ENCODE data around the gene ARCN1. TPM values are rescaled to one million over a fixed set of nuclear protein-coding genes. Genes with fewer than 3 reads are reported as not detected.

Gene ARCN1
- total and polyA plus RNA-seq, 2 experiments from 2014 or later, result 77.6 to 124 TPM

GRCh38 chr11:118646393-118646792 lies 74.2 kb downstream of the ARCN1 start:
- Histone ChIP-seq H3K27me3 (no peaks in the 10 kb centered on the region), H3K4me1 (ENCODE audit: low read depth) (no peaks in the 10 kb centered on the region), H3K9me3 (ENCODE audit: low read depth) (no peaks in the 10 kb centered on the region), H3K27ac (no peak overlapping the region), H3K4me3 (no peak overlapping the region), H3K36me3 (peaks cover 36% of the 10 kb centered on the region)
- no peak for TF ChIP-seq CTCF (IDR thresholded peaks at IDR 0.05; ENCODE audit: low read depth, low read length)
- DNase-seq (ENCODE audit: low read depth in 1 of 2, low spot score in 1 of 2), result peak in 1 of 2 donors; percentile 25

GRCh38 chr11:118648291-118648690 lies 76.1 kb downstream of the ARCN1 start:
- H3K36me3 ChIP-seq, result peaks cover 32% of the 10 kb centered on the region
- no peaks in the 10 kb centered on the region for H3K27me3 ChIP-seq
- H3K9me3 ChIP-seq (ENCODE audit: low read depth), result no peaks in the 10 kb centered on the region
- no peak overlapping the region for H3K4me3 ChIP-seq
- no peak overlapping the region for H3K27ac ChIP-seq
- no peaks in the 10 kb centered on the region for H3K4me1 ChIP-seq (ENCODE audit: low read depth)
- no peak for DNase-seq (ENCODE audit: low read depth in 1 of 2, low spot score in 1 of 2)
- no peak for TF ChIP-seq CTCF (IDR thresholded peaks at IDR 0.05; ENCODE audit: low read depth, low read length)

GRCh38 chr11:118649941-118650340 lies 77.7 kb downstream of the ARCN1 start:
- no peak for TF ChIP-seq CTCF (IDR thresholded peaks at IDR 0.05; ENCODE audit: low read depth, low read length)
- Histone ChIP-seq H3K9me3 (ENCODE audit: low read depth) (no peaks in the 10 kb centered on the region), H3K36me3 (peaks cover 37% of the 10 kb centered on the region), H3K27ac (no peak overlapping the region), H3K4me3 (no peak overlapping the region), H3K4me1 (ENCODE audit: low read depth) (no peaks in the 10 kb centered on the region), H3K27me3 (no peaks in the 10 kb centered on the region)
- DNase-seq (ENCODE audit: low read depth in 1 of 2, low spot score in 1 of 2), result no peak

GRCh38 chr11:118650366-118650765 lies 78.2 kb downstream of the ARCN1 start:
- Histone ChIP-seq H3K36me3 (peaks cover 37% of the 10 kb centered on the region), H3K27me3 (no peaks in the 10 kb centered on the region), H3K4me1 (ENCODE audit: low read depth) (no peaks in the 10 kb centered on the region), H3K9me3 (ENCODE audit: low read depth) (no peaks in the 10 kb centered on the region), H3K27ac (no peak overlapping the region), H3K4me3 (no peak overlapping the region)
- TF ChIP-seq CTCF (IDR thresholded peaks at IDR 0.05; ENCODE audit: low read depth, low read length), result no peak
- no peak for DNase-seq (ENCODE audit: low read depth in 1 of 2, low spot score in 1 of 2)

- Histone ChIP-seq H3K4me1 (ENCODE audit: low read depth) (no peaks in the 10 kb centered on the region), H3K4me3 (no peak overlapping the region), H3K36me3 (peaks cover 40% of the 10 kb centered on the region), H3K27me3 (no peaks in the 10 kb centered on the region), H3K27ac (no peak overlapping the region), H3K9me3 (ENCODE audit: low read depth) (no peaks in the 10 kb centered on the region)
- no peak for DNase-seq (ENCODE audit: low read depth in 1 of 2, low spot score in 1 of 2)
- TF ChIP-seq CTCF (IDR thresholded peaks at IDR 0.05; ENCODE audit: low read depth, low read length), result no peak
Observed at GRCh38 chr11:118651820-118652219, 79.6 kb downstream of the ARCN1 start.

Other genes starting within 250 kb of the ARCN1 start
- gene CD3D, start 229.7 kb upstream of the ARCN1 start, total RNA-seq, result not detected in 2 replicates
- not detected in 2 replicates for gene CD3D, start 229.7 kb upstream of the ARCN1 start, polyA plus RNA-seq
- not detected in 2 replicates for gene CD3G, start 228.1 kb upstream of the ARCN1 start, total RNA-seq
- gene CD3G, start 228.1 kb upstream of the ARCN1 start, polyA plus RNA-seq, result not detected in 2 replicates
- 23.6 and 25.9 TPM in 2 replicates for gene UBE4A, start 212.8 kb upstream of the ARCN1 start, total RNA-seq
- 17.4 and 26.6 TPM in 2 replicates for gene UBE4A, start 212.8 kb upstream of the ARCN1 start, polyA plus RNA-seq
- 65.3 and 90.5 TPM in 2 replicates for gene ATP5MG, start 170.8 kb upstream of the ARCN1 start, total RNA-seq
- gene ATP5MG, start 170.8 kb upstream of the ARCN1 start, polyA plus RNA-seq, result 734 and 884 TPM in 2 replicates
- gene KMT2A, start 135.9 kb upstream of the ARCN1 start, total RNA-seq, result 23.4 and 48.2 TPM in 2 replicates
- gene KMT2A, start 135.9 kb upstream of the ARCN1 start, polyA plus RNA-seq, result 28.0 and 31.6 TPM in 2 replicates
- 8.2 and 11.3 TPM in 2 replicates for gene TTC36, start 44.9 kb upstream of the ARCN1 start, total RNA-seq
- 4.6 and 5.6 TPM in 2 replicates for gene TTC36, start 44.9 kb upstream of the ARCN1 start, polyA plus RNA-seq
- gene TMEM25, start 41.2 kb upstream of the ARCN1 start, total RNA-seq, result 50.0 and 51.3 TPM in 2 replicates
- 34.9 and 41.1 TPM in 2 replicates for gene TMEM25, start 41.2 kb upstream of the ARCN1 start, polyA plus RNA-seq
- gene IFT46, start 6.5 kb upstream of the ARCN1 start, total RNA-seq, result 22.0 and 25.2 TPM in 2 replicates
- 24.5 and 24.8 TPM in 2 replicates for gene IFT46, start 6.5 kb upstream of the ARCN1 start, polyA plus RNA-seq
- gene PHLDB1, start 35.2 kb downstream of the ARCN1 start, total RNA-seq, result 95.7 and 126 TPM in 2 replicates
- 56.7 and 60.2 TPM in 2 replicates for gene PHLDB1, start 35.2 kb downstream of the ARCN1 start, polyA plus RNA-seq
- gene TREH, start 107.2 kb downstream of the ARCN1 start, total RNA-seq, result not detected in 2 replicates
- 0.42 TPM in 1 of 2 replicates, not detected in the other for gene TREH, start 107.2 kb downstream of the ARCN1 start, polyA plus RNA-seq
- gene DDX6, start 218.8 kb downstream of the ARCN1 start, total RNA-seq, result 98.2 and 113 TPM in 2 replicates
- gene DDX6, start 218.8 kb downstream of the ARCN1 start, polyA plus RNA-seq, result 27.4 and 33.5 TPM in 2 replicates